Heart left ventricle (tissue), 16 donors: Measurements from ENCODE around the gene STYXL1. TPM values are rescaled to one million over a fixed set of nuclear protein-coding genes. Genes with fewer than 3 reads are reported as not detected.
A peak's percentile ranks its signal among the peaks of the same experiment; 100 is the strongest.

ENCODE experiments used
- ATAC-seq, 4 donors: fragments of 200-7000 bp; cut with Tn5 transposase; one replicate each; pipeline ENCODE4 v1.9.1; 2020 to 2022; ENCODE audit warnings: moderate library complexity in 4 of 4, mild to moderate bottlenecking in 3 of 4, moderate number of reproducible peaks in 1 of 4
- DNase-seq, 5 donors: peaks; one replicate each; pipeline ENCODE4 v3.0.0-alpha.2; 2020
- H3K27ac ChIP-seq, 12 donors: fragments of 200-600 bp; sonication (generic) in 4 of 12; one replicate each; pipeline versions ENCODE4 v1.5.0 to v1.8.0; 2016 to 2022; ENCODE audit warnings: mild to moderate bottlenecking in 2 of 12
- H3K27me3 ChIP-seq, 9 donors: fragments of 200-600 bp; sonication (generic) in 2 of 9; one replicate each; pipeline versions ENCODE4 v1.5.1 to v1.8.0; 2016 to 2022; ENCODE audit warnings: mild to moderate bottlenecking in 3 of 9
- H3K36me3 ChIP-seq, 9 donors: fragments of 200-600 bp; sonication (generic) in 2 of 9; one replicate each; pipeline versions ENCODE4 v1.5.0 to v1.8.0; 2018 to 2022; ENCODE audit warnings: mild to moderate bottlenecking in 2 of 9
- H3K4me1 ChIP-seq, 12 donors: fragments of 200-600 bp; sonication (generic) in 4 of 12; one replicate each; pipeline versions ENCODE4 v1.5.0 to v1.8.0; 2016 to 2022; ENCODE audit warnings: mild to moderate bottlenecking in 3 of 12
- H3K4me3 ChIP-seq, 12 donors: fragments of 200-600 bp; sonication (generic) in 4 of 12; one replicate each; pipeline versions ENCODE4 v1.5.0 to v1.8.0; 2017 to 2022; ENCODE audit warnings: mild to moderate bottlenecking in 9 of 12, moderate library complexity in 4 of 12
- H3K9me3 ChIP-seq, 12 donors: fragments of 200-600 bp; sonication (generic) in 4 of 12; one replicate each; pipeline versions ENCODE4 v1.5.0 to v1.8.0; 2016 to 2022; ENCODE audit warnings: mild to moderate bottlenecking in 1 of 12
- POLR2A ChIP-seq, 2 donors: fragments of 450-650 bp; IDR thresholded peaks; one replicate each; pipeline ENCODE4 v1.6.1; 2017; ENCODE audit warnings: antibody characterized with exemption in 2 of 2, mild to moderate bottlenecking in 2 of 2, moderate library complexity in 2 of 2
- WGBS, 4 donors: extraction: QIAGEN DNeasy Blood & Tissue Kit in 2 of 4; methylation state at CpG; one replicate each; pipeline versions ENCODE4 v1.1.5 to v1.1.7; 2013 to 2018; 5-methylcytosine and 5-hydroxymethylcytosine counted together
- intact Hi-C, 10 donors: fragments of 100-400 bp; cut with DNase I; formaldehyde crosslinking; loops; one replicate each; pipeline versions ENCODE4 v1.11.1 to v1.14.2; 2022
- polyA plus RNA-seq, 2 donors: library from polyadenylated mRNA; stranded (reverse); fragments of 200-250 nt; gene quantifications; one replicate each; pipeline ENCODE4 v1.2.3, GENCODE V29; 2013
- total RNA-seq, 9 donors: library from RNA; depleted of rRNA in 2 of 9; stranded (reverse); fragments of >200 nt in 2 of 9; fragmentation: NEBNext Ultra II Directional in 3 of 9; extraction: Animal tissue kit (Norgen Biotek cat#: 25700) in 3 of 9; gene quantifications; one replicate each; pipeline versions ENCODE4 v1.1.0 to v1.2.4, GENCODE V29; 2016 to 2023
- TF ChIP-seq, protein P1 (sequence below), 12 donors: fragments of 200-600 bp; sonication (generic) in 4 of 12; IDR thresholded peaks; one replicate each; pipeline versions ENCODE4 v1.5.0 to v1.8.0; 2018 to 2022; ENCODE audit warnings: antibody characterized with exemption in 12 of 12, mild to moderate bottlenecking in 5 of 12
- donor health status: ischemic (EF 13 %, LVEDD 7.1; RV severe dilation, severe dysfunction).
- donor health status: healthy with polysubstance abuse.
- donor health status: DM: no; HTN: yes; CAD: no.
- donor health status: DM: no; HTN: no; CAD: no.
- donor health status: ischemic (EF 25% LVEDD 6.9; RV normal size, moderate dysfunction).
- donor health status: ischemic (EF 25% LVEDD 5.7; RV mildly dilated, moderate dysfunction).
- donor health status: healthy.
- donor health status: DM: yes; HTN: yes; CAD: no.
- donor health status: ischemic (EF 35%, LVEDD 5.7; RV mildly dilated, moderate dysfunction).
- donor health status: nonischemic (EF 11% LVEDD 7.7; RV severe dilation, severe dysfunction).
- donor health status: DM: yes; HTN: yes; CAD: no.
- donor health status: PGD.
- donor health status: ischemic (EF 29% LVEDD 5.4; RV normal size, mild dysfunction).
- donor health status: nonischemic (EF 23%, LVEDD 6.1; RV moderate dilation, normal function).

Gene STYXL1
- total and polyA plus RNA-seq, 11 donors, result 7.9 to 44.3 (median 19.1) TPM

- TF ChIP-seq, protein P1, sequence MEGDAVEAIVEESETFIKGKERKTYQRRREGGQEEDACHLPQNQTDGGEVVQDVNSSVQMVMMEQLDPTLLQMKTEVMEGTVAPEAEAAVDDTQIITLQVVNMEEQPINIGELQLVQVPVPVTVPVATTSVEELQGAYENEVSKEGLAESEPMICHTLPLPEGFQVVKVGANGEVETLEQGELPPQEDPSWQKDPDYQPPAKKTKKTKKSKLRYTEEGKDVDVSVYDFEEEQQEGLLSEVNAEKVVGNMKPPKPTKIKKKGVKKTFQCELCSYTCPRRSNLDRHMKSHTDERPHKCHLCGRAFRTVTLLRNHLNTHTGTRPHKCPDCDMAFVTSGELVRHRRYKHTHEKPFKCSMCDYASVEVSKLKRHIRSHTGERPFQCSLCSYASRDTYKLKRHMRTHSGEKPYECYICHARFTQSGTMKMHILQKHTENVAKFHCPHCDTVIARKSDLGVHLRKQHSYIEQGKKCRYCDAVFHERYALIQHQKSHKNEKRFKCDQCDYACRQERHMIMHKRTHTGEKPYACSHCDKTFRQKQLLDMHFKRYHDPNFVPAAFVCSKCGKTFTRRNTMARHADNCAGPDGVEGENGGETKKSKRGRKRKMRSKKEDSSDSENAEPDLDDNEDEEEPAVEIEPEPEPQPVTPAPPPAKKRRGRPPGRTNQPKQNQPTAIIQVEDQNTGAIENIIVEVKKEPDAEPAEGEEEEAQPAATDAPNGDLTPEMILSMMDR (IDR thresholded peaks at IDR 0.05), result no peak
- TF ChIP-seq POLR2A (IDR thresholded peaks at IDR 0.05), result no peak
- Histone ChIP-seq H3K27me3 (no peaks in the 10 kb centered on the region), H3K36me3 (peaks cover 2 to 96% (median 86%) of the 10 kb centered on the region in 9 donors), H3K27ac (peak overlapping the region in 2 of 12 donors; percentile 33 to 58), H3K9me3 (no peaks in the 10 kb centered on the region), H3K4me3 (no peak overlapping the region), H3K4me1 (peaks cover 0 to 39% (median 11%) of the 10 kb centered on the region in 12 donors)
- WGBS, 4 donors, result 75 to 90% (median 87%) methylated on average over 18 to 26 of the region's 26 CpGs
- DNase-seq, result peak in 2 of 5 donors; percentile 31 to 33
- no peak for ATAC-seq
- intact Hi-C loops, result loop anchor here in 1 of 10 donors (10.0 kb wide), 1 partner anchor 69 kb away; the partner anchor contains the start of gene POR
Measured at GRCh38 chr7:75983471-75984129, 64.2 kb downstream of the STYXL1 start.

DNA sequence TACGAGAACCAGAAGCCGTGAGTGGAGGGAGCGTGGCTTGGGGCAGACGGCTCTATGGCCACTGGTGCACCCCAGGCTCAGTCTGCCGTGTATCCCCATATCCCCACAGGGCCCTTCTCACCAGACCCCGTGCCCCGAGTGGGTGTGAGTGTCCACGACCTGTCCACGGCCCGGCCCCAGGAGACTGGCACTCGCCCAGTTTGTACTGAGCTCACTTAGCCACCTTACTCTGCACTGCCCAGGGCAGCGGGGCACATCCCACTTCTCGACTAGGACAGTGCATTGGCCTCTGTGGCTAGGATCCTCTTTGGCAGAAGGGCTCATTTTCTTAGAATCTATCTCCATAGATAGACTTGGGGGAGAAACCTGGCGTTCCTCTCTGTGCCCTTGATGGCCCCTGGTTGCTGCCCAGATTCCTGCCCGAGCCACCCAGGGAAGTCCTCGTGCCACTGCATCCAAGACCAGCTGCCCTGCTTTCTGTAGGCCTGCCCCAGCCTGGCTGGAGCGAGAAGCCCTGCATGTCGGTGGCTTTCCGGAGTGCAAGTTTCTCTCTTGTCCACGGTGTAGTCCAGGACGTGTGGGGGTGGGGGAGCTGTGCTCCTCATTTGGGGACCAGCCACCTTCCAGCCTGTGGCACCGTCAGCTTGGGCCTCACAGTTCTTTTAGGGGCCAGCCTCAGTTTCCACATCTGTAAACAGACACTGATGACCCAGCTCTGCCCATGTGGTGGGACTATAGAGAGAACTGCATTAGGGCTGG lies 65.3 kb downstream of the STYXL1 start:
- peak in 1 of 4 donors; percentile 8 for ATAC-seq
- intact Hi-C loops, result loop anchor here in 1 of 10 donors (10.0 kb wide), 1 partner anchor 68 kb away; the partner anchor contains the start of gene POR
- H3K27me3 ChIP-seq, result no peaks in the 10 kb centered on the region
- no peaks in the 10 kb centered on the region for H3K9me3 ChIP-seq
- no peak overlapping the region for H3K4me3 ChIP-seq
- DNase-seq, result peak in 1 of 5 donors; percentile 31
- peak overlapping the region in 2 of 12 donors; percentile 18 to 57 for H3K27ac ChIP-seq
- peaks cover 0 to 51% (median 14%) of the 10 kb centered on the region in 12 donors for H3K4me1 ChIP-seq
- H3K36me3 ChIP-seq, result peaks cover 2 to 90% (median 79%) of the 10 kb centered on the region in 9 donors
- TF ChIP-seq POLR2A (IDR thresholded peaks at IDR 0.05), result no peak
- TF ChIP-seq, protein P1 (IDR thresholded peaks at IDR 0.05), result no peak
- WGBS, 4 donors, result 77 to 90% (median 83%) methylated on average over 12 to 22 of the region's 22 CpGs

DNA sequence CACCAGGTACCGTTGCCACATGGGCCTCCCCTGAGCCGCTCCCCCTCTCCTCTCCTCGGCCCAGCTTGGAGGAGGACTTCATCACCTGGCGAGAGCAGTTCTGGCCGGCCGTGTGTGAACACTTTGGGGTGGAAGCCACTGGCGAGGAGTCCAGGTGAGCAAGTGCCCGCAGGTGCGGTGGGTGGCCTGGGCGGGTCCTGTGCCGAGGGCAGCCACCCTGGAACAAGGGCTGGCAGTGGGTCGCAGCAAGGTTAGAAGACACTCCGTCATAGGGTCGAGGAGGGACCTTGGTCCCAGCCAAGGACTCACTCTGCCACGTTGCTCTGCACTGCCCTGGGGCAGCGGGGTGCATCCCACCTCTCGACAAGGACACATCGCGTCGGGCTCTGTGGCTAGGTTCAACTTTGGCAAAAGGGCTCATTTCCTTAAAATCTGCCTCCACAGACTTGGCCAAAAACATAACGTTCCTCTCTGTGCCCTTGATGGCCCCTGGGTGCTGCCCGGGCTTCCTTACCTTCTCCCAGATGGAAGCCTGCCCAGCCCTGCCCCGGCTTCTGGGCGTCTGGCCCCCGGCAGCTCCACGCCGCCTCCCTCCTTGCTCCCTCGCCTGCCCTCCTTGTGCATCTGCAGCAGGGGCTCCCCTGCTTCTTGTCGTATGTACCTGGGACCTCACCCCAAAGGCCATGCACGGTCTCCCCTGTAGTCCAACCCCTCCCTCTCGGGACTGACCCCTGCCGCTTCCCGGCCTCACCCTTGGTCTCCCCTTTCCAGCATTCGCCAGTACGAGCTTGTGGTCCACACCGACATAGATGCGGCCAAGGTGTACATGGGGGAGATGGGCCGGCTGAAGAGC lies 66.1 kb downstream of the STYXL1 start:
- Histone ChIP-seq H3K4me1 (peaks cover 0 to 53% (median 14%) of the 10 kb centered on the region in 12 donors), H3K27ac (peak overlapping the region in 2 of 12 donors; percentile 18 to 57), H3K27me3 (no peaks in the 10 kb centered on the region), H3K4me3 (no peak overlapping the region), H3K36me3 (peaks cover 2 to 82% (median 71%) of the 10 kb centered on the region in 9 donors), H3K9me3 (no peaks in the 10 kb centered on the region)
- DNase-seq (peak in 1 of 5 donors; percentile 30), ATAC-seq (peak in 2 of 4 donors; percentile 0 to 2)
- WGBS, 4 donors, result 78 to 89% (median 87%) methylated on average over 32 to 38 of the region's 38 CpGs
- no peak for TF ChIP-seq POLR2A (IDR thresholded peaks at IDR 0.05)
- TF ChIP-seq, protein P1 (IDR thresholded peaks at IDR 0.05), result no peak
- intact Hi-C loops, result loop anchor here in 1 of 10 donors (10.0 kb wide), 1 partner anchor 67 kb away; the partner anchor contains the start of gene POR
